HG03135 (cell line): Measurements from ENCODE around the gene RTKN2.

ENCODE experiments used
- ATAC-seq: cut with Tn5 transposase; IDR thresholded peaks from one replicate; pipeline ENCODE4 v1.9.1; 2021; ENCODE audit warnings: mild to moderate bottlenecking, moderate library complexity; ENCODE audit not compliant: unreplicated experiment

Gene RTKN2

DNA sequence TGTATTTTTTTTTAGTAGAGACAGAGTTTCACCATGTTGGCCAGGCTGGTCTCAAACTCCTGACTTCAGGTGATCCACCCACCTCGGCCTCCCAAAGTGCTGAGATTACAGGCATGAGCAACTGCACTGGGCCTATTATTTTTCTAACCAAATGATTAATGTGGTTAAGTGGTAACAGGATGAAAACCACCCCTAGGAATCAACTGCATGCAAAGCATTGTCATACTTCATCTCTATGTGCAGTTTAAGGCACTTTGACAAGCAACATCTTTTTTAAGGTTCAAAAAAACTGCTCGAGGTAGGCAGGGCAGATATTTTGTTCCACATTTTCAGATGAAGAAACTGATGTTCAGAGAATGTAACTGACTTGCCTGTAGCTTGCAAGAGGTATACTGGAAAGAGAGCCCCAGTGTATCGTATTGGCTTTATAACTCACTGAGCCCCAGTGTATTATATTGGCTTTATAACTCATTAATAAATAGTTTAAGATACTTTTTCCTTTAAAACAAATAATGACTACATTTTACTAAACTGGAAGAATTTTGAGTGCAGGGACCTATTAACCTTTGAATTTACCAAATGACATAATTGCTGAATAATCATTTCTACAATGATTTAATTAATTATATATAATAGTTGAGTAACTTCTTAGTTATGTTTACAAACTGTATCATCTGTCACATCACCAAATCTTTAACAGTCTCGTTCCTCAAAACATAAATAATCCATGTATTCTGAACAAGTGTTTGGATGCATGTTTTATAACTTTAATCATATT lies 38.1 kb downstream of the RTKN2 start:
- no peak for ATAC-seq

- ATAC-seq, result no peak
These were observed 43.3 kb downstream of the RTKN2 start for GRCh38 chr10:62225362-62225761.

DNA sequence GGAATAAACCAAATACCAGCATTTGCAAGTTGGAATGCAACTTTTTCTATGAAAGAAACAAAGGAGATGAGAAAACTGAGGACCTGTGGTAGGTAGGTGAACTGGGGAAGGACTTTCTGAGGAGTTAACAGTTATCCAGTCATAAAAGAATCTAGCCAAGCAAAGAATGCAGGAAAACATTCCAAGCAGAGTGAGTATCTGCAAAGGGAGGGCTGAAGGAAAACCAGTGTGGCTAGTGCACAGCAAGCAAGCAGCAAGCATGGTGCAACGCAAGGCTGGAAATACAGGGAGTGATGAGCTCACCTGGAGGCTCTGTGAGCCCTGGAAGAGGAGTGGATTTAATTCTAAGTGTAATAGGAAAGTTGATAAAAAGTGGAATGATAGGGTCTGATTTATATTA lies 44.0 kb downstream of the RTKN2 start:
- no peak for ATAC-seq

DNA sequence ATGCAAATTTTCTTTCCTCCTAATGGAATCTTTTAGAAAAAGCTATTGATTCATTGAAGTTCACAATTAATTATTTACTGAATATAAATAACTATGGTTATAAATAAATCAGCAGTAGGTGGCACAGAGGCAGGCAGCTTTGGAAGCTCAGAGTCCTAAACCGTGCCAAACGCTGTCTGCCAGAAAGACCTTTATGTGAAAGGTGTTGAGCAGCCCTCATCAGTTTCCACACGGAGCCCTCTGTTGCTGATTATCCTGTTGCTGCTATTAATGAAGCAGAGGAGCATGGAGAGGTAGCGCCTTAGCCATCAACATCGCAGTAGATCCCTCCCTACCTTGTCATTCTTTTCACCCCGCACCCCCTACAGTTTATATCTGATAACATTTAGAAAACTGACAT lies 51.0 kb downstream of the RTKN2 start:
- ATAC-seq, result no peak

DNA sequence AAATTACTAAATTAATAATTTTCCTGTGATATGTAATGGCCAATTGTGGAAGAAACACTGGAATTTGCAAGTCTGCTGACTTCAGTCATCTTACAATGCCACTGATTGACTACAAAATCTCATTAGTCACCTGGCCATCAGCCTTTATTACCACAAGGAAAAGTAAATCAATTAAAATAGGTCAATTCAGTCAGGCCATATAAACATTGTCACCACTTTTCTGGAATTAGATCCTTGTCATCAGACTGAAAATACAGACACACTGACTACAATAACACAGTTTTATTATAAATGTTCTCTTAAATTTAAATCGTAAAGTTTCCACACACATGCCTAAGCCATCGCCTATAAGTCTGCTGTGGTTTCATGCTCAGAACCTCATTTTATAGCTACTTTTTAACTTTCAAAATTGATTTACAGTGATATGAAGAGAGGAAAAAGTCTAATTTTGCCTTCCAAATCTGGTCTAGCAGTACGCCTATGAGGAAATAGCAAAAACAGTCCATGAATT lies 54.2 kb downstream of the RTKN2 start:
- no peak for ATAC-seq

DNA sequence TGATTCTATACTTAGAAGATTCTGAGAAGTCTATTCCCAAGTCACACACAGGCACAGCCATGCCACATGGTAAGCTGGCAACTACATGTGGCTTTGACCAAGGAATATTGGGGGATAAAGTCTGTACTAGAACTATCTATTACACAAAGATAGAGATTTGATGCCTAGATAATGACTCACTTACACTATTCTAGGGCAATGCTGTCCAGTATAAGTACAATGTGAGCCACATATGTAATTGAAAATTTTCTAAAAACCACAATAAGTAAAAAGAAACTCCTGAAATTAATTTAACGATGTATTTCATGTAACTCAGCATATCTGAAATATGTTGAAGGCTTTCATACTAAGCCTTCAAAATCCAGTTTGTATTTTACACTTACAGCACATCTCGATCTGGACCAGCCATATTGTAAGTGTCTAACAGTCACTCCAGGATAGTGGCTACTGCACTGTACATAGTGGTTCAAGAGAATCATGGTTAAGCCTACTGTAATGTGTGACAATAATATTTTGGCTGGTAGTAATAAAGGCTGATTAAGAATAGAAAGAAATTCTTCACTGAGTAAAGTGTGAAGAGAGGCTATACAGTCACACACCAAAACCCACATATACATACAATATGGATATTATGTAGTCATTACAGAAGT lies 62.8 kb downstream of the RTKN2 start:
- no peak for ATAC-seq

DNA sequence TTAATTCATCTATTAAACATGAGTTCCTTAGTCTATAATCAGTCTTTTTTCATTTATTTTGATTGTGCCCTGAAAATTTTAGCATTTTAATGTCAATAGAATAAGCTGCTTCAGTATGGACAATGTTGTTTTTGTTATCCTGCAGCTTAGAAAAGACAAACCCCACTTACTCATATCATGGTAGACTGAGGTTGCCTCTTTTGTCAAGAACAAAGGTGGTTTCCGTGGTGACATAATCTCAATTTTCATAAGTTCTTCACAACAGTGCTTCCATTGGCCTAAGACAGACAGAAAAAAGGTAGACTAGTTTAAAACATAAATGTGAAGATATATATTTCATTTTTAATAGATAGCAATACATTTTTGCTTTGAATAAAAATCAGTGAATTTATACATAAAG lies 69.1 kb downstream of the RTKN2 start:
- ATAC-seq, result no peak

DNA sequence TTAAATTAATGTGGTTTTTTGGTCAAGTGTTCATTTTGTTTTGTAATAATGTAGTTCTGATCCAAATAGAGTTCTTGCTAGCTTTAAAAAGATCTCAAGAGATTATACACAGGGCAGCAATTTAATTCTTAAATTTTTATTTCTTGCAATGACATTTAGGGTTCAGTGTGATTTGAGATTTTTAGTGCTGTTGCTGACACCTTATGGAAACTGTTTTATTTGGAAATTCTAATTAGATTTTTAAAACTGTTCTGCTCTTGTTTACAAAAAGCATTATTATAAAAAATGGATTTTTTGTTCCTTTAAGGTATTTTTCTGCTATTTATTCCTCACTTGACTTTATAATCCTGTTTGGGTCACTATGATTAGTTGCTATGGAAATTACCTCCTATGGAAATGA lies 72.1 kb downstream of the RTKN2 start:
- no peak for ATAC-seq

- no peak for ATAC-seq
These were observed 73.0 kb downstream of the RTKN2 start for GRCh38 chr10:62195675-62195926.

DNA sequence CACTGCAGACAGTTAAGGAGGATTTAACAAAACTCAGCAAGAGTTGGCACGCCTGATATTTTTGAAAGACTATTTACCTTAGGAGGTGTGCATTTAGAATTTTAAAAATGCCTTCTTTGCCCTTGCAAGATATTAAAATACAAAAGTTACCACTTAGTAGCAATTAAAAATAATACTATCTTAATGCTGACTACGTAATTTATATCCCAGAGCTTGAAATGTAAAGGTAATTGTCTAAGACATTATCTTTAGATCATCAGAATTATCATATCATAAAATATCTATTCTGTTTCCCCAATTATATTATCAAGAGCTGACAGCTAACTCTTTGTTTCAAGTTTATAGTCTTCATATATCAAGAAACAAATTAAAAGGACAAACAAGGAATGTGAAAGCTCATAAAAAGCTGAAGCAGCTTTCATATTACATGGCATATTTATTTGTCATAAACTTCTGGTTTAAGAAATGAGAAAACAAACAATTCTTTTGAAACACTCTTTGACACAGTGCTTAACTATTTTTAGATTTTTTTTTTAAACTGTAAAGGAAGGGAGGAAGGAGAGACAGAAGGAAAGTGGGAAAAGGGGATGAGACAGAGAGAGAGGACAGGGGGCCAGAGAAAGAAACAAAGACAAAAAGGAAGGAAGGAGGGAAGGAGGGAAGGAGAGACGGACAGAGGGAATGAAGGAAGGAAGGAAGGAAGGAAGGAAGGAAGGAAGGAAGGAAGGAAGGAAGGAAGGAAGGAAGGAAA lies 73.5 kb downstream of the RTKN2 start:
- ATAC-seq, result no peak

GRCh38 chr10:62193479-62193878 lies 75.2 kb downstream of the RTKN2 start:
- no peak for ATAC-seq

DNA sequence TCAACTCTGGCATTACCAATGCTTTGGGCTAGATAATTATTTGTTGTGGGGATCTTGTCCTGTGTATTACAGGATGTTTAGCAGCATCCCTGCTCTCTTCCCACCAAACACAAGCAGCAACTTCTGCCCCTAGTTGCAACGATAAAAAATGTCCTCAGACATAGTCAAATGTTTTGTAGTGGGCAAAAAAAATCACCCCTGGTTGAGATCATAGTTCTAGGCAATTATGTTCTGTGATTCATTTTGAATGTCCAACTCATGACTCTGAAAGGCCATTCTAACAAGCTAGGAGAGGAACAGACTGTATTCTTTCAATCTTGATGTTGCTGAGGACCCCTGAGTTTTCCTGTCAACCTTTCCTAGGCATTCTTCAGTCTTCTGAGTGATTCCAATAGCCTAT lies 79.5 kb downstream of the RTKN2 start:
- no peak for ATAC-seq

GRCh38 chr10:62188021-62188616 lies 80.5 kb downstream of the RTKN2 start:
- ATAC-seq, result no peak

DNA sequence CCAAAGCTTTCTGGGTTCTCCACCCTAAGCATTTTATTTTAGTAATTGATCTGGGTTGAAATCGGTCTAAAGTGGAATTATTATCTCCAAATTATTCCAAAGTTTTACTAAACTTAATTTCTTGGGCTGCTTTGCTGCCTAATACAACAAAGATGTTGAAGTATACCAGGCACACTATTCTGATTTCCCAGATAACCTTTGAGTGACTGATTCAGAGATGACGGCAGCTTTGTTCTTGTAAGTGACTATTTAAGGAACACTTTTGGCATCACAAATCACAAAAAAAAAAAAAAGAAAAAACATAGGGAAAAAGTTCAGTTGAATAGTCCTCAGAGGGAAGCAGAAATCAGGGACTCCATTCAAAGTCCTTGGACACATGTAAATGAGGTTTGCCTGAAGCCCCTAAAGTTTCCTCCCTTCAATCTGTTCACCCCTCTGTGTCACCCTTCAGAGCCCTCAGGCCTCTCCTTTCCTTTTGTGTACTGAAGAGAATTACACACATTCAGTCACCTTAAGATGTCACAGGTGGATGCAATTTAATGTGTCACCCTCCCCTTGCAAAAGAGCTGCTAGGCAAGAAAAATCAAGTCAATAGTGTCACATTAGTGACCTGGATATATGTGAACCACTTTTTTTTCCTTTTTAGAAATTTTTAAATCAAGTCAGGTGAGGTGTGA lies 81.5 kb downstream of the RTKN2 start:
- no peak for ATAC-seq

GRCh38 chr10:62185919-62186692 lies 82.5 kb downstream of the RTKN2 start:
- no peak for ATAC-seq

- peak; percentile 7 for ATAC-seq
These were observed 84.5 kb downstream of the RTKN2 start for GRCh38 chr10:62183857-62184795.

GRCh38 chr10:62183442-62183841 lies 85.2 kb downstream of the RTKN2 start:
- peak; percentile 65 for ATAC-seq

- ATAC-seq, result no peak
These were observed 86.0 kb downstream of the RTKN2 start for GRCh38 chr10:62182595-62182994.

GRCh38 chr10:62182171-62182570 lies 86.5 kb downstream of the RTKN2 start:
- no peak for ATAC-seq
